GM19239 (cell line): ENCODE results near the gene SGTA.
"Not testable (repeated sequence)": the region's sequence is repeated elsewhere in the genome, so short reads cannot be mapped to it uniquely, and the experiment has no call there.

Source experiments
- DNase-seq: peaks from one replicate; pipeline ENCODE4 v3.0.0; 2011; ENCODE audit warnings: low spot score; ENCODE audit not compliant: insufficient read length
- FAIRE-seq: peaks from 2 replicates; lab custom pipeline; 2011; peaks lifted over from hg19 to GRCh38; lab: Jason Lieb, UNC

The SGTA gene

DNA sequence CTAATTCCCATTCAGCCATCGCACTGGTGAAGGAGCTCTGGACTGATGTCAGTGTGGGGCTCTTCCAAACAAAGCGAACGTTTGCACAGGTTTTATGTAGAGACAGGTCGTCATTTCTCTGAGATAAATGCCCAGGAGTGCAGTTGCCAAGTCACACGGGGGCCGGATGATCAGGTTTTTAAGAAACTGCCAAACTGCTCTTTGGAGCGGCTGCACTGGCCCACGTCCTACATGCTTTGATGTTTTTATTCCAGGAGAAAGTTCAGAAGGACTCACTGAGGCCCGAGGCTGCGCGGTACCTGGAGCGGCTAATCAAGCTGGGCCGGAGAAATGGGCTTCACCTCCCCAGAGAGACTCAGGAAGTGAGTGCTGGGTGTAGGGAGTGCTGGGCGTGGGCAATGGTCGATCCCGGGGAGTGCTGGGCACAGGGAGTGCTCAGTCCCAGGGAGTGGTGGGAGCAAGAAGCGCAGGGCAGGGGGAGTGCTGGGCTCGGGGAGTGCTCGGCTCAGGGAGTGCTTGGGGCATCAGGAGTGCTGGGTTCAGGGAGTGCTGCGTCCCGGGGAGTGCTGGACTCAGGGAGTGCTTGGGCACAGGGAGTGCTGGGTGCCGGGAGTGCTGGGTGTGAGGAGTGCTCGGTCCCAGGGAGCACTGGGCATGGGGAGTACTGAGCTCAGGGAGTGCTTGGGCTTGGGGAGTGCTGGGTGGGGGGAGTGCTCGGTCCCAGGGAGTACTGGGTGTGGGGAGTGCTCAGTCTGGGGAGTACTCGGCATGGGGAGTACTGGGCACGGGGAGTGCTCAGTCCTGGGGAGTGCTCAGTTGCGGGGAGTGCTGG, 13.0 kb upstream of the SGTA start:
- FAIRE-seq = no peak
- no peak for DNase-seq

GRCh38 chr19:2793577-2793976, 10.5 kb upstream of the SGTA start:
- FAIRE-seq (no peak), DNase-seq (no peak)

DNA sequence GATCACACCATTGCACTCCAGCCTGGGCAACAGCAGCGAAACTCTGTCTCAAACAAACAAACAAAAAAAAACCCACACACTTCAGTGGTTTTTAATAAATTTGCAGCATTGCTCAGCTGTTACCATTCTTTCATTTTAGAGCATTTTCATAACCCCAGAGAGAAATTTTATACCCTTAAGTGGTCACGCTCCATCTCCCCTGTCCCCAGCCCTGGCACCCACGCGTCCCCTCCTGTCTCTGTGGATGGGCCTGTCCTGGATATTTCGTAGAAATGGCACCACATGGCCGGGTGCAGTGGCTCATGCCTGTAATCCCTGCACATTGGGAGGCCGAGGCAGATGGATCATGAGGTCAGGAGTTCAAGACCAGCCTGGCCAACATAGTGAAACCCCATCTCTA, 10.1 kb upstream of the SGTA start:
- DNase-seq = no peak
- FAIRE-seq = no peak

DNA sequence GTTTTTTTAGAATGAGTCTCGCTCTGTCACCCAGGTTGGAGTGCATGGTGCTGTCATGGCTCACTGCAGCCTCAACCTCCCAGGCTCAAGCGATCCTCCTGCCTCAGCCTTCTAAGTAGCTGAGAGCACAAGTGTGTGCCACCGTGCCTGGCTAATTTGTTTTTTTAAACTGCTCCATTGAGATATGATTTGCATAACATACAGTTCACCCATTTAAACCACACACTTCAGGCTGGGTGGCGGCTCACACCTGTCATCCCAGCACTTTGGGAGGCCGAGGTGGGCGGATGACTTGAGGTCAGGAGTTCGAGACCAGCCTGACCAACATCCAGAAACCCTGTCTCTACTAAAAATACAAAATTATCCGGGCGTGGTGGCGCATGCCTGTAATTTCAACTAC, 9.6 kb upstream of the SGTA start:
- DNase-seq, FAIRE-seq: not testable (repeated sequence)

DNA sequence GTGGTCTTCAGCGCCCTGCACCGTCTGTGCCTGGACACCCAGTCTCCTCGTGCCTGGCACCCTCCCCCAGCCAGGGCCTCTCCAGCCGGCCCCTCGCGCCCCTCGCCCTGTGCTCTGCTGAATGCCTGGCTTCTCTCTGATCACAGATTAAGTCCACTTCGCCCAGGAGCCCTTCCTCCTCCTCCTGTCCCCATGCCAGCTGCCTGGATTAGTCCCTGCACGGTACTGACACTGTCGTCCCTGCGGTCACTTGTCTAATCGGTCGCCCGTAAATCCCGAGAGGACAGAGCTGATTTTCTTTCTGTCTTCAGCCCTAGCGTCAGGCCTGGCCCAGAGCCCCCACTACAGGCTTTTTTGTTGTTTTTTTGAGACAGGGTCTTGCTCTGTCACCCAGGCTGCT, 8.8 kb upstream of the SGTA start:
- FAIRE-seq (no peak), DNase-seq (no peak)

- DNase-seq (no peak), FAIRE-seq (no peak)
These were observed 8.4 kb upstream of the SGTA start for GRCh38 chr19:2791440-2791839.

DNA sequence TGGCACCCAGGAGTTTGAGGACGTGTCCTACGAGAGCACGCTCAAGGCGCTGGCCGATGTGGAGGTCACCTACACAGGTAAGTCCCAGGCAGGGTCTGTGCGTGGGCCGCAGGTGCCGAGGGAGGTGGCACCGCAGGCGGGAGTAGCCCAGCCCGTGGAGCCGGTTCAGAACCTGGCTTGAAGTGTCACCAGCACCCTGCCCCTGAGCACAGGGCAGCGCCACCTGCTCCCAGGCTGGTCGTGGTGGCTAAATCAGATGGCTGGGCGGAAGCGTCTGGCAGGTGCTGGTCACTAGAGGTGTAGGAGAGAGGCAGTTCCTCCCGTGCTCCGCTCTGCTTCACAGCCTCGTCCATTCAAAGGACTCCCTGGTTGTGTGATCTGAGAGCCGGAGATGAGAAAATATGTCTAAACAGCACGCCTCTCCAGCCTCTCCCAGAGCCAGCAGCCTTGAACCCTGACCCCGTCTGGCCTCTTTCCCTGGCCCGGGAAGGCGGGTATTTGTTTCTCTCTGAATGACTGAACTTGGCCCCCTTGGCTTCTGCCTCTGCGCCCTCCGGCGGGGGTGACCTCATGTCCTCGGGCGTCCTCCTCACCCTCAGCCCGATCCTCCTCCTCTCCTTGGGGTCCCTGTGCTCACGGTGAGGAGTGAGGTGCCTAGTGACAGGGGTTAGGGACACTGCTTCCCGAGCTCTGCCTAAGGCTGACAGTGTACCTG, 7.6 kb upstream of the SGTA start:
- DNase-seq (no peak), FAIRE-seq (no peak)

- FAIRE-seq = no peak
- no peak for DNase-seq
These were observed 7.1 kb upstream of the SGTA start for GRCh38 chr19:2790194-2790556.

DNA sequence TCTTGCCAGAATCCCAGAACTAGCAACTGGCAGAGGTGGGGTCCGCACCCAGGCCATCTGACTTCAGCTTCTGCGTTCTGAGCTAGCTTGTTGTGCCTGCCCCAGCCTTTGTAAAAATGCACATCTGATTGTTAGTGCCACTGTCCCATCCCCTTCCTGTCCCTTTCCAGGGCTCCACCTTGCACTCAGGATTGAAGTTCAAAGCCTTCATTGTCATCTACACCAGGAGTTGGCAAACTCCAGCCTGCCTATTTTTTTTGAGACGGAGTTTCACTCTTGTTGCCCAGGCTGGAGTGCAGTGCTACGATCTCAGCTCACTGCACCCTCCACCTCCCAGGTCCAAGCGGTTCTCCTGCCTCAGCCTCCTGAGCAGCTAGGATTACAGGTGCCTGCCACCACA, 5.2 kb upstream of the SGTA start:
- DNase-seq (no peak), FAIRE-seq (no peak)

GRCh38 chr19:2787115-2787514, 4.0 kb upstream of the SGTA start:
- DNase-seq (no peak), FAIRE-seq (no peak)

GRCh38 chr19:2785244-2785997, 2.3 kb upstream of the SGTA start, which contains the start of gene THOP1:
THOP1 (plus strand) TSS chr19:2785503; CDS start chr19:2785663, 160 bp downstream.
- peak; percentile 99 for FAIRE-seq
- peak; percentile 92 for DNase-seq

DNA sequence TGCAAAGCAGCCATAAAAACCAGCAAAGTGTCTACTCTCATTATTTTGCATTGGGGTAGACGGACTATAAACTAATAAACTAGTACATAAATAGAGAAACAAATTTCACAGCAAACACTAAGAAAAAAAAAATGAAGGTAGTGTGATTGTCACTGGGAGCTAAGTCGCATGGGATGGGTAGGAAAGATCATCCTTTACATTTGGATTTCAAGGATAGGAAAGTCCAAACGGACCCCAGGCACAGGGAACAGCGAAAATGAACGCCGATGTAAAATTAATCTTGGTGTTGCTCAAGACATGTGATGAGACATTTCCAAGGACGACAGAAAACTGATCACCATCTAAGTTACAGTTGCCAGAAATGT, 690 bp upstream of the SGTA start:
- DNase-seq = no peak
- no peak for FAIRE-seq

DNA sequence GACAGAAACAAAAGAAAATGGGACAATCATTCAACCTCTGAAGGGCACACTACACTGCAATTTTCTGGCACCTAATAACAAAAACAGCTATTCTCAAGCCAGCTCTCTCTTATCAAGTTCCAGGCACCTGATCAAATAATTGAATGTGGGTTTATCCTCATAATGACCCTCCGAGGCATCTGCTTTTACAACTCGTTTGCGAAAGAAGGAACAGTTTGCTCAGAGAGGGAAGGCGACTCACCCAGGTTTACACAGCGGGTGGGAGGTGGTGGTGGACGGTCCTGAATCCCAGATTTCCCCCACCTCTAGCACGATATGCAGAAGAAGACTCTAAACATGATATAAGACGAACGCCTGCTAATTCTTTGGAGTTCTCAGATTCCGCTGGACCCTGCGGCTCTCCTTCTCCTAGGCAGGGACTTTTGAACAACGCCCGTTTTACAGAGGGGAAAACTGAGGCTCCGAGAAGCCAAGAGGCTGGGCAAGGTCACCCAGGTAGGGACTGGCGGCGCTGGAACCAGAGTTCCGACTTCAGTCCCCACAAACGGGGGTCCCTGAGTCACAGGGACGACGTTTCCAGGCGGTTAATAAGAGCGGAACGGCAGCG, 641 bp downstream of the SGTA start:
- peak; percentile 70 for FAIRE-seq

GRCh38 chr19:2780284-2780683, 2.8 kb downstream of the SGTA start:
- no peak for FAIRE-seq
- no peak for DNase-seq

More for the DNA sequence above, 641 bp downstream of the SGTA start:
- DNase-seq = no peak

DNA sequence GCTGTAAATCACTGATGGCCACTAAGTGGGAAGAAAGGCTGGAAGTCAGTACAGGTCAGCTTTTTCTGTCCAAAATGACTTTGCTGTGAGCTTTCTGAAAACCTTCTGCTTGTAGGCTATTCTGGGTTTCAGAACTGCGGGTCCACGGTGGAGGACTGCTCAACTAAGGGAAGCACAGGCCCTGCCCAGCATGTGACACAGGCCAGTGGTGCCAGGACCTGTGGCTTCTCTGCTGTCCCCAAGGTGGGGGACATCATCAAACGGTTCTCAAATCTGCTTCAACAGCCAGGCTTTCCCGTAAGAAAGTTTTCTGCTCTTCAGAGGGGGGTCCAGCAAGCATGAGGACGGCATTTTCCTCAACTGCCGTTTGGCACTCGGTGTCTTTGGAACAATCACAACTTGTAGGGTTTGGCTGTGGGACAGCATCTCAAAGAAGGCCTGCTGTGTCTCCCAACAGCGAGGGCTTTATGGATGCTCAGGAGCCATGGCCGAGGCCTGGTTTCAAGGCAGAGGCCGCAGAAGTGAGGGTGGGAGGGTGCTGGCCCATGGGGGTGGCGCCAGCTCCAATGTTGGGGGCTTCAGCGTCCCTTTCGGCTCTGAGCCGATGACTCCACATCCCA, 3.8 kb downstream of the SGTA start:
- FAIRE-seq = no peak
- DNase-seq = no peak

GRCh38 chr19:2777952-2778683, 5.0 kb downstream of the SGTA start:
- FAIRE-seq = no peak

GRCh38 chr19:2775556-2776430, 7.3 kb downstream of the SGTA start:
- peak; percentile 98 for FAIRE-seq
- peak; percentile 83 for DNase-seq

More at GRCh38 chr19:2777952-2778683, 5.0 kb downstream of the SGTA start:
- no peak for DNase-seq

DNA sequence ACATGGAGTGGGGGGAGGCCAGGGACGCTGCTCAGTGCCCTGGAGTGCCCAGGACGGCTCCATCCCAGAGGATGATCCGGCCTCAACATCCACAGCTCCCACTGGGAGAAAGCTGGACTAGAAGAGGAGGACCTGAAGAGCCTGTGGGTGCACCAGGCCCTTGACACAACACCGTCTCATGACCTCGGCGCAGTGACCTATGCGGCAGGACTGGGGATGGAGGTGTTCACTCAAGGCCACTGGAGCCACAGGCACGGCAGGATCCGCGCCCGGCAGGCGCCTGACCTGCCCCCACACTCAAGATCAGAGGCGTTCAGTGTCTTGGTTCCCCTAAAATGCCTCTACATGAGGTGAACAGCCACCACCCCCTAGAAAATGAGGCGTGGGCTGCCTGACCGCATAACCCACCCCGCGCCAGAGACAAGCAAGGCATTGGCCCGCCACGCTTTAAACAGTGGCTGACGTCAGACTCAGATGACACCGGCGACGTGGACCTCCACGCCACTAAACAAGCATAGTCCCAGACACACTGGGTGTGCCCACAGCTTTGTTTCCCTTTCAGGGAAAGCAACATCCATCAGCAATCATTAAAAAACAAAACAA, 8.0 kb downstream of the SGTA start:
- no peak for DNase-seq
- FAIRE-seq = no peak
